Neural crest cell (in vitro differentiated cells): ENCODE data around the gene LRRC8E. TPM values are rescaled to one million over a fixed set of nuclear protein-coding genes. Genes with fewer than 3 reads are reported as not detected.
A peak's percentile ranks its signal among the peaks of the same experiment; 100 is the strongest.
"Not testable (repeated sequence)": the region's sequence is repeated elsewhere in the genome, so short reads cannot be mapped to it uniquely, and the experiment has no call there.

Experiments used
- DNase-seq: peaks from one replicate; pipeline ENCODE4 v3.0.0; 2021; ENCODE audit warnings: low read depth, mixed read lengths, low spot score
- H3K27ac Mint-ChIP-seq: one replicate; pipeline ENCODE4 v1.8.0; 2021; ENCODE audit warnings: mild to moderate bottlenecking, mixed read lengths; ENCODE audit not compliant: unreplicated experiment
- H3K27me3 Mint-ChIP-seq: 2 replicates; pipeline ENCODE4 v1.8.0; 2021; ENCODE audit warnings: low read depth, mild to moderate bottlenecking, mixed read lengths
- H3K36me3 Mint-ChIP-seq: 2 replicates; pipeline ENCODE4 v1.8.0; 2021; ENCODE audit warnings: low read depth, mild to moderate bottlenecking, mixed read lengths
- H3K4me1 Mint-ChIP-seq: 2 replicates; pipeline ENCODE4 v1.8.0; 2021; ENCODE audit warnings: mixed read lengths
- H3K4me3 Mint-ChIP-seq: one replicate; pipeline ENCODE4 v1.8.0; 2021; ENCODE audit warnings: mild to moderate bottlenecking, mixed read lengths
- H3K9me3 Mint-ChIP-seq: 2 replicates; pipeline ENCODE4 v1.8.0; 2021; ENCODE audit warnings: mixed read lengths
- total RNA-seq: library from RNA; stranded (reverse); gene quantifications from 2 replicates; pipeline ENCODE4 v1.2.1, GENCODE V29; 2021
- TF ChIP-seq, protein P1 (sequence below): fragments of 200-600 bp; sonication (generic); conservative IDR thresholded peaks from 2 replicates; pipeline ENCODE4 v1.5.0; 2021; ENCODE audit warnings: antibody characterized with exemption, mild to moderate bottlenecking

The LRRC8E gene
- total RNA-seq, 1 donor from 2014 or later: 0.51 TPM

DNA sequence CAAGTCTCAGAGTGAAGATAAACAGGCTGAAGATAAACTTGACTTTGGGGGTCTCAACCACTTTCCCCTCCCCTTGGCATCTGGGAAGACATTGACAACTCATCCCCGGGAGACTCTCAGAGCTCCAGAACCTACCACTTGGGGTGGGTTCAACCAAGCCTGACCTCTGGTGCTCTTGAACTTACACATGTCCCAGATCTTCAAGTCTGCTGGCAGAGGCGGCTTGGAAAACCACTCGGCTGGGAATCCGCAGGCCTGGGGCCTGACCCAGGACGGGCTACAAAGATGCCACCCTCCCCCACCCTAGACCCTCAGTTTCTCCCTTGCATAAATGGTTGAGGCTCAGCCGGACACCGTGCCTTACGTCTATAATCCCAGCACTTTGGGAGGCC is 512 bp downstream of the LRRC8E start:
- Mint-ChIP-seq H3K9me3 (no peaks in the 10 kb centered on the region), H3K36me3 (no peaks in the 10 kb centered on the region), H3K27me3 (peaks cover 40% of the 10 kb centered on the region), H3K4me3 (no peak overlapping the region), H3K27ac (no peak overlapping the region), H3K4me1 (no peaks in the 10 kb centered on the region)
- TF ChIP-seq, protein P1, sequence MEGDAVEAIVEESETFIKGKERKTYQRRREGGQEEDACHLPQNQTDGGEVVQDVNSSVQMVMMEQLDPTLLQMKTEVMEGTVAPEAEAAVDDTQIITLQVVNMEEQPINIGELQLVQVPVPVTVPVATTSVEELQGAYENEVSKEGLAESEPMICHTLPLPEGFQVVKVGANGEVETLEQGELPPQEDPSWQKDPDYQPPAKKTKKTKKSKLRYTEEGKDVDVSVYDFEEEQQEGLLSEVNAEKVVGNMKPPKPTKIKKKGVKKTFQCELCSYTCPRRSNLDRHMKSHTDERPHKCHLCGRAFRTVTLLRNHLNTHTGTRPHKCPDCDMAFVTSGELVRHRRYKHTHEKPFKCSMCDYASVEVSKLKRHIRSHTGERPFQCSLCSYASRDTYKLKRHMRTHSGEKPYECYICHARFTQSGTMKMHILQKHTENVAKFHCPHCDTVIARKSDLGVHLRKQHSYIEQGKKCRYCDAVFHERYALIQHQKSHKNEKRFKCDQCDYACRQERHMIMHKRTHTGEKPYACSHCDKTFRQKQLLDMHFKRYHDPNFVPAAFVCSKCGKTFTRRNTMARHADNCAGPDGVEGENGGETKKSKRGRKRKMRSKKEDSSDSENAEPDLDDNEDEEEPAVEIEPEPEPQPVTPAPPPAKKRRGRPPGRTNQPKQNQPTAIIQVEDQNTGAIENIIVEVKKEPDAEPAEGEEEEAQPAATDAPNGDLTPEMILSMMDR: no peak
- no peak for DNase-seq

DNA sequence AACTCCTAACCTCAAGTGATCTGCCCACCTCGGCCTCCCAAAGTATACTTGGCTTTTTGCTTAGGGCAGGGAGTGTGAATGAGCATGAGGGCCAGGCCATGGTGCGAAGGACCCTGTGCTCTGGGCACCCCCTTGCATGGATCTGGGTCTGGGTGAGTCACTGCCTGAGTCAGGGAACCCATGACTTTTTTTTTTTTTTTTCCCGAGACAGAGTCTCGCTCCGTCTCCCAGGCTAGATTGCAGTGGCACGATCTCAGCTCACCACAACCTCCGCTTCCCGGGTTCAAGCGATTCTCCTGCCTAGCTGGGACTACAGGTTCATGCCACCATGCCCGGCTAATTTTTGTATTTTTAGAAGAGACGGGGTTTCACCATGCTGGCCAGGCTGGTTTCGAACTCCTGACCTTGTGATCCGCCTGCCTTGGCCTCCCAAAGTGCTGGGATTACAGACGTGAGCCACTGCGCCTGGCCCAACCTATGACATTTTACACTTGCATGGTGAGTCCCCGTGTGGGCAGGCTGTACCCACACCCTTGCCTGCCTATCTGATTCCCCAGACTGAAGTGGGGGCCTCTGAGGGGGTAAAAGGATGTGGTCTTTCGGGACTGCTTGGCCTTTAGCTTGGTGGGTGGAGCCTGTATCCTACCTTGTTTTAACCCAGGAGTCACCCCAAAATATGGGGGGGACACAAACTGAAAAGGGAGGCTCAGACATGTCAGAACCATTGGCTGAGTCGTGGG is 5.2 kb downstream of the LRRC8E start:
- H3K9me3 Mint-ChIP-seq, DNase-seq, H3K36me3 Mint-ChIP-seq, H3K4me1 Mint-ChIP-seq, H3K27ac Mint-ChIP-seq, H3K4me3 Mint-ChIP-seq: not testable (repeated sequence)
- peaks cover 16% of the 10 kb centered on the region for H3K27me3 Mint-ChIP-seq

DNA sequence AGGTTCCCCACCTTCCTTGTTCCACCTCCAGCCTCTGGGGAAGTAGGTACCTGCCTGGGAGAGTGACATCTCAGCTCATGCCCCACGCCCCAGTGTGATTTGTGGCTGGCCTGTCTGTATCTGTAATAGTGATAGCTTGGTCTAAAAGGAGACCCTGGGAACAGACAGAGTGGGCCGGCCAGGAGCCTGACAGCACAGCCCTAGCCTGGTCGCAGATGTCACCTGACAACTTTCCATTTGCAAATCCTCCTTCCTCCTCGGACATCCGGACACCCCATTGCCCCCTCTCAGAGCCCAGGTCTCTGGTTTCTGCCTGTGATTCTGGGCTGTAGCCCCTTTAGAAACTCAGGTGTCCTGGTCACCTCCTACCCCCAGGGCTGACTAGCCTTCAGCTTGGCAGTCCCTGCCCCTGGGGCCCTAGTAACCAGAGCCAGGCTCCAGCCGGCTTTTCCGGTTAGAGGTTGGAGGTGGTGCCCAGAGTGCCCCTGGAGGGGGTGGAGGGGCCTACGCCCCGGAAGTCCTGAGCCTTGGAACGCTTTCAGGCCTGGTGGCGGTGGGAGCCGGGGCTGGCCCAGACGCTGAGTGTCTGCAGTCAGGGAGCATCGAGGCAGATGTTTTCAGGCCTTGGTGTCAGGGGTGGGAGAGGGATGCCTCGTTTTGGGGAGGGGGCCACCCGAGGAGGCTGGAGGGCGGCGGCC is 6.5 kb downstream of the LRRC8E start:
- H3K27me3 Mint-ChIP-seq: peaks cover 7% of the 10 kb centered on the region

DNA sequence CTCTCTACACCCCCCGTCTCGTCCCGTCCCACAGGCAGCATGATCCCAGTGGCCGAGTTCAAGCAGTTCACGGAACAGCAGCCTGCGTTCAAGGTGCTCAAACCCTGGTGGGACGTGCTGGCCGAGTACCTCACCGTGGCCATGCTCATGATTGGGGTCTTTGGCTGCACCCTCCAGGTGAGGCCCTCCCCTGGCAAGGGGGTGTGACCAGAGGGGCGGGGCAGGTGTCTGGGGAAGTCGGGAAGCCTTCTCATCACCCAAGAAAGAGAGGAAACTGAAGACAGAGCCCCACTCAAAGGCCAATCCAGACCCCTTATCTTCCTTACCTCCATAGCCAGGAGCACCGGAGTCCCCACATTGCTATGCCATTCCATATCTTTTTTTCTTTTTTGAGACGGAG is 7.3 kb downstream of the LRRC8E start:
- TF ChIP-seq, protein P1: no peak
- Mint-ChIP-seq H3K9me3 (no peaks in the 10 kb centered on the region), H3K27me3 (peaks cover 3% of the 10 kb centered on the region), H3K4me3 (no peak overlapping the region), H3K27ac (no peak overlapping the region), H3K4me1 (peaks cover 3% of the 10 kb centered on the region), H3K36me3 (no peaks in the 10 kb centered on the region)
- no peak for DNase-seq

More for the DNA sequence above, 6.5 kb downstream of the LRRC8E start:
- Mint-ChIP-seq H3K36me3 (no peaks in the 10 kb centered on the region), H3K4me1 (peaks cover 3% of the 10 kb centered on the region), H3K27ac (no peak overlapping the region), H3K9me3 (no peaks in the 10 kb centered on the region), H3K4me3 (no peak overlapping the region)
- TF ChIP-seq, protein P1: peak; percentile 17
- no peak for DNase-seq

DNA sequence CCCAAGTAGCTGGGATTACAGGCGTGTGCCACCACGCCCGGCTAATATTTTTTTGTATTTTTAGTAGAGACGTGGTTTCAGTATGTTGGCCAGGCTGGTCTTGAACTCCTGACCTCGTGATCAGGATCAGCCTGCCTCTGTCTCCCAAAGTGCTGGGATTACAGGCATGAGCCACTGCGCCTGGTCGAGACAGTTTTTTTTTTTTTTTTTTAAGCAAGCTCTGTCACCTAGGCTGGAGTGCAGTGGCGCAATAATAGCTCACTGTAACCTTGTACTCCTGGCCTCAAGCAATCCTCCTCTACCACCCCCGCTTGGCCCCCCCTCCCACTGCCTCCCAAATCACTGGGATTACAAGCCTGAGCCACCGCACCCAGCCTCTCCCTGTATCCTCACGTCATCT is 9.0 kb downstream of the LRRC8E start:
- Mint-ChIP-seq H3K4me1 (peaks cover 3% of the 10 kb centered on the region), H3K9me3 (no peaks in the 10 kb centered on the region), H3K4me3 (no peak overlapping the region), H3K27ac (no peak overlapping the region), H3K36me3 (no peaks in the 10 kb centered on the region), H3K27me3 (no peaks in the 10 kb centered on the region)
- no peak for DNase-seq
- TF ChIP-seq, protein P1: no peak

DNA sequence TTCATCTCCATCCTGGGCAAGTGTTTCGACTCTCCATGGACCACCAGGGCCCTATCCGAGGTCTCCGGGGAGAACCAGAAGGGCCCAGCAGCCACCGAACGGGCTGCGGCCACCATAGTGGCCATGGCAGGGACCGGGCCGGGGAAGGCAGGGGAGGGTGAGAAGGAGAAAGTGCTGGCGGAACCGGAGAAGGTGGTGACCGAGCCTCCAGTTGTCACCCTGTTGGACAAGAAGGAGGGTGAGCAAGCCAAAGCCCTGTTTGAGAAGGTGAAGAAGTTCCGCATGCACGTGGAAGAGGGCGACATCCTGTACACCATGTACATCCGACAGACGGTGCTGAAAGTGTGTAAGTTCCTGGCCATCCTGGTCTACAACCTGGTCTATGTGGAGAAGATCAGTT is 10.7 kb downstream of the LRRC8E start:
- no peaks in the 10 kb centered on the region for H3K36me3 Mint-ChIP-seq
- DNase-seq: no peak

More for the DNA sequence above, 10.7 kb downstream of the LRRC8E start:
- no peak overlapping the region for H3K27ac Mint-ChIP-seq
- H3K4me3 Mint-ChIP-seq: no peak overlapping the region
- no peaks in the 10 kb centered on the region for H3K9me3 Mint-ChIP-seq
- H3K4me1 Mint-ChIP-seq: peaks cover 14% of the 10 kb centered on the region
- H3K27me3 Mint-ChIP-seq: peaks cover 6% of the 10 kb centered on the region
- TF ChIP-seq, protein P1: no peak
